ELR (cell line): ENCODE results near the gene XCL1.
"Not testable (repeated sequence)": the region's sequence is repeated elsewhere in the genome, so short reads cannot be mapped to it uniquely, and the experiment has no call there.

ENCODE experiments used
- DNase-seq: peaks from one replicate; pipeline ENCODE4 v3.0.0-alpha.2; 2015; ENCODE audit warnings: low read depth

Gene XCL1

DNA sequence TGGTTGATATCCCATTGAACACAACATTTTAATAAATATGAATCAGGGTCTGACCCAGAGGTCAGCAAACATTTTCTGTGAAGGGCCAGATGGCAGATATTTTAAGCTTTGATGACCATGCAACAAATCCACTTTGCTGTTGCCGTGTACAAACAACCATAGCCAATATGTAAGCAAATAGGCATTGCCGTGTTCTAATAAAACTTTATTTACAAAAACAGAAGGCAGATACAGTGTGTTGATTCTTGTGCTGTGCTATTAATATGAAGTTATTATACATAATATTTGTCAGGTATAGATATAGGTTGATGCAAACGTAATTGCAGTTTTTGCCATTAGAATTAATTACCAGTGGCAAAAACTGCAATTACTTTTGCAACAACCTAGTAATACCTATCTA lies 8.8 kb upstream of the XCL1 start:
- DNase-seq = no peak

GRCh38 chr1:168568346-168568745 lies 8.1 kb upstream of the XCL1 start:
- DNase-seq = no peak

DNA sequence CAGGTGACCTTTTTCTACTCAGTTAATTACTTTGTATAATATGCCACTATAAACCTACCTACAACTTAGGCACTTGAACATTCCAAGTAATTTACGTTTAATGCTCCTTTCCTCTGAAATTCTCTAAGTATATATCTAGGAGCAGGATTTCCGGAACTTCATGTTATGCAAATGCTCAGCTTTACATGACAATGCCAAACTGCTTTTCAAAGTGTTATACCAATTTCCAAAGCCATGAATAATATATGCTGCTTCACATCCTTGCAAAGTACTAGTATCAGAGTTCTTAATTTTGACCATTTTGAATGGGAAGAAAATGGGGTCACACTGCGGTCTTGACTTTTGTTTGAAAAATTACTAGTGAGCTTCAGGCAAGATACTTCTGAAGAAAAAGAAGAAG lies 5.8 kb upstream of the XCL1 start:
- DNase-seq = no peak

DNA sequence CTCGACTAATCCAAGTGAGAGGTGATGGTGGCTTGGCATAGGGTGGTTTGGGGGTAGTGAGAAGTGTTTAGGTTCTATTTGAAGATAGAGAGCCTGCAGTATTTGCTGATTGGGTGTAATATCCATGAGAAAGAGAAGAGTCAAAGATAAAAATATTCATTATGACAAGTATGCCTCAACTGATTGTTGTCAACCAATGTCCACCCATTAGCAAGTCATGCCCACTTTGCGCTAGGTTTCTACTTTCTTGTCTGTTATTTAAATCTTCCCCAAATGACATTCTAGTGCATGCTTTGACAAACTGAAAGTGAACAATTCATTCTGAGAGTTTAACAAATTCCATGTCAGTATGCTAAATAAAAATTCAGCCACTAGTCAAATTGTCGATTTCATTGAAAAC lies 3.8 kb upstream of the XCL1 start:
- no peak for DNase-seq

DNA sequence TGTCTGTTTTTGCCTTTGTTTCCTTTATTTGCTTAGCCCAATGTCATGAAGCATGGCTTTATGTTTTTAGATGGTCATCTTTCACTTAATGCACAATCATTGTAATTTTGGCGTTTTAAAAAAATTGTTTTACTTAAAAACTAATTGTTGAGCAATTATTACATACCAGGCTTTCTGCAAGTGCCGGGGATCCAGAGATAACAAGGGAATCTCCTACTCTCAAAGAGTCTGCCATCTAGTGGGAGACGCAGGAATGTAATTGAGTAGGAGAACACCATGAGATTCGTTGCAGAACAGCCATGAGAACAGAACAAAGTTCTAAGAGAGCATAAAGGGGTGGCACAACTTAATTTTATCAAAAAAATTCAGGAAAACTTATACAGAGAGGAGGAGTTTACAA lies 2.2 kb upstream of the XCL1 start:
- DNase-seq = peak; percentile 53

DNA sequence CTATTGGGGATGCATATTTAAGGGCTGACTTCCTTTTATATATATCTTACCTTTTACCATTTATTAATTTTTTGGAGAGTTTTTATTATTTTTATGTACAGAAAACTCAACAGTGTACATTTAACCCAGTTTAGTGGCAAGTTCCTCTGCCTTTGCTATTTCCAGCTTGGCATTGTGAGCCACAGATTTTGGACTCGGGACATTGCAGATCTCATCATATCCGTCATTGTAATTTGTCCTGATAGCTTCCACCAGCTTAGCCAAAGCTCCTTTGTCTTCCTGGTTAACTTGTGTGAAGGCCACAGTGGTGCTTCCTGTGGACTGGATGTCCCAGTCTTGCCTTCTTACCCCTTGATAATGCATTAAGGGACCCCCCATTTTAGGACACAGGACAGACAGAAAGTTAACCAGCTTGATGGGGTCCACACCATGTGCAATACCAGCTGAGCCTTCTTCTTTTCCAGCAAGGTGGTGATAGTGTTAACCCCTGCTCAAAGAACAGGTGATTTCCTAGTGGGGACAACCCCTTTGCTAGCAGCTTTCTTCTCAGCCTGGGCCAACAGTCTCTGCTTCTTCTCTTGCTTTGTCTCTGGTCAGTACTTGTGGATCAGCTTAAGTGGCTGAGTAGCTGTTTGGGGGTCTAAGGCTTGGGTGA lies 2.3 kb downstream of the XCL1 start:
- not testable (repeated sequence) for DNase-seq

DNA sequence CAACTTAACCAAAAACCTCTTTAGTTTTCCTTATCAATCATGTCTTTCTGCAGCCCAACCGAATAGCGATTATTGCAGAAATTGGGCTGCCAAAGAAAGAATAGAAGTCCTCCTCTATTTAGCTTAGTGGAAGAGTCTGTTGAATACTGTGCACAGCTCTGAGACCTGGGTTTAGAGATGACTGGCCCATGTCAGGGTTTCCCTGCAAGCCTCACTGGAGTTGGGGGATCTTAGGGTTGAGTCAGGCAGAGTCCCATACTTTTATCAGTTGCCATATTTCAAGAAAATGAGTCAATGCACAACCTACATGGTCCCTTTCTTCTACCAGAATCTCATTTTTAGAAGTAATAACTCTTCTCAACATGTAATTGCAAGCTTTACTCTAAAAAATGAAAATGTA lies 3.9 kb downstream of the XCL1 start:
- DNase-seq = not testable (repeated sequence)

- not testable (repeated sequence) for DNase-seq
Observed at GRCh38 chr1:168580991-168581390, 4.6 kb downstream of the XCL1 start.

DNA sequence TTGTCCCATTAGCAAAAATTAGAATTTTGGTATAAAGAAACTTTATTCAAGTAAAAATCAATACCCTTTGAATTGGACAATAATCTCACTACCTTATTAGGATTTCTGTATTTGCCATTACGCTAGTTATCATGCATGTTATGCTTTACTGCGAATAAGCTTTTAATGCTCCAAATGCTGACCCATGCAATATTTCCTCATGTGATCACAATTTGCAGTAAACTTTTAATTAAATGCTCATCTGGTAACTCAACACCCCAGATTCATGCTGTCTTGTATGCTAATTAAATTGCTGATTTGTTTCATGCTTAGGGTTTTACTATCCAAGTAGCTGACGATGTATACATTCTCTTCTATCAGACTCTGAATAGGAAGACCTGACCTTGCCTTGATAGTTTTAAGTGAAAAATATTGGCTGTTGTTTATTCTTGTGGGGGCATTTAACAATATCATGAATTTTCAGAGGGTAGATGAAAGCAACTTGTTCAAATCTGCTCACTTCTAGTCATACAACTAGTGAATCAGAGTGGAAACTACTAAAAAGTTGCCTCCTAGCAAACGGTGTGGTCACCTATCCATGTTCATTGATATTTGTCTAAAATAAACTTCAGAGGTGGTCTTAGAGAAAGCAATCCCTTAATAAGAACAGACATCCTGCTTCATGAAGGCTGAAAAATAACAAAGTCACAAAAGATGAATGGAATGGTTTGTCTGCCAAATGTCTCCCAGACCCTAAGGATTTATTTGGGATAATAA lies 5.6 kb downstream of the XCL1 start:
- no peak for DNase-seq

DNA sequence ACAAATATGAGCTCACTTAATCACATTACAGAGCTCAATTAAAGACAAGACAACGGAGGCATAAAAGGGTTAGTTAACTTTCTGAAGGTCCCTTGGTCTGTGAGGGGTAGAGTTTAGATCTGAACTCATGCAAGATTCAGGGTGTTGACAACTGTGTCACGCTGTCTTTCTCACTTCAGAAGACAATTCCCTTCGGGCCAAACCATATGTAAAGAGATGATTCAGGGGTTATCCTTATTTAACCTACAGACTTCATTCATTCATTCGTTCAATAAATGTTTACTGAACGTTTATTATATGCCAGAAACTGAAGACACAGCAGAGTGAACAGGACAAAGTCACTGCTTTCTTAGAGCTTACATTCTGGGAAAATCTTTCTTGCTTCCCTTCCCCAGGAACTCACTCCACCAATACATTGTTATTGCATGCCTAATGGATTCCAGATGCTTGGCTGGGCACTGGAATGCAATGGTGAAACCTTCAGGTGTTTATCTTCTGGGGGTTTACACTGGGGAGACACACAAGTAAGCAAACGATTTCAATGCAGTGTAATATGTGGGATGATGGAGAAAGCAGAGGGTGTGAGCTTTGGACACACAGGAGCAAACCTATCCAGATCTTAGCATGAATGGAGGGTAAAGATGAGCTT lies 6.4 kb downstream of the XCL1 start:
- DNase-seq = no peak

DNA sequence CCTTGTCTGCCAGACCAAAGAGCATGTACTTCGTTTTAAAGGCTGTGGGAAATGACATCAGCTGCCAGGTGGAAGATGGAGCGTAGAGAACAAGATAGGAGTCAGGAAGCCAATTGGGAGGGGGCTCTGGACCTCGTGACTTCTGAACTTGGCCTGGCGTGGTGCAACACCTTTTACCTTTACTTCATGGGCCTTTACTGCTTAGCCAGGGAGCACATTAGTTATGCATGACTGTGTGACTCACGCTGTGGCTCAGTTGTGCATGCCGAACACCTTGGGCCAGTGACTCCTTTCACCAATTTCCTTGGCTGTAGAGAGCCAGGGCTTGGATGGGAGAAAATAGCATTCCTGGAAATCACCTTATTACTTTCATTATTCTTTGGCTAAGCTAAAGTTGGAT lies 7.2 kb downstream of the XCL1 start:
- no peak for DNase-seq

- DNase-seq = peak; percentile 30
Observed at GRCh38 chr1:168585191-168585590, 8.8 kb downstream of the XCL1 start.

DNA sequence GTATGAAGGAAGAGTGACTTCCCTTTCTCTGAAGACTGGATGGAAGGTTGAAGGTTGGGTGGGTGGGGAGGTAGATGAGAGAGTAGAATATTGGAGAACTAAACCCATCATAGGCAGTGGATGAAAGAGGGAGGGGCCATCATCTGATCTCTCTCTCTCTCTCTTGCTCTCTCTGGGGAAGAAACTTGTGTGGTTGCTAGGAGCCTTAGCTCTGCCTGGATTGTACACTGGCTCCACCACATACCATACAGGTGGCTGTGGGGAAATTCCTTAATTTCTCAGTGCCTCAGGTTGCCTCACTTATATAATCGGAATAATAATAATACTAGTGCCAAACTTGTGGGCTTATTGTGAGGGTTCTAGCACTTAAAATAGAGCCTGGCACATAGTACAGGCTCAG lies 9.5 kb downstream of the XCL1 start:
- no peak for DNase-seq

- no peak for DNase-seq
Observed at GRCh38 chr1:168589167-168589566, 12.8 kb downstream of the XCL1 start.

GRCh38 chr1:168591066-168591465 lies 14.7 kb downstream of the XCL1 start:
- no peak for DNase-seq

DNA sequence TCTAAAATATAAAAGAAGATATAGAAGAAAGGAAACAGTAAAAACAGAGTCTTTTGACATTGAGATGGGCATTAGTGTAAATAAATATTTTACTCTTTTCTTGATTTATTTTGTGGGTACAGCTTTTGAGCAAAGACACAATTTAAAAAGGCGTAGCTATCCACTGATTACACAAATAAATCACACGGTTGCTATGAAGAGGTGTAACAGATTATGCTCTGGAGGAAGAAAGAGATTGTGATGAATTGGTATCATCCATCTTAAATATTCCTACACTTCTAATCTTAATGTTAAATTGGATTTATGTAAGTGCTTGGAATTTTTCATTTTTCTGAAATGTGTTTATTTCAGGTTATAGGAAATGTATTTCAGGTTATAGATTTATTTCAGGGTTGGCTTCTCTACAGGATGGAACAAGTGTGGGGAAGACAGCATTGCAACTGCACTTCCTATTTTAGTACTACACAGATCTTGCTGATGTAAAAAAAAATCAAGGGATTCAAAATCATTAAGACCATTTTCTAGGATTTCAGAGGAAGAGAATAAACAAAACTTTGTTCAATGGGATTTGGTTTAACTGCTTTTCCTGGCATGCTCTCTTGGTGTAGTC lies 15.3 kb downstream of the XCL1 start:
- no peak for DNase-seq

DNA sequence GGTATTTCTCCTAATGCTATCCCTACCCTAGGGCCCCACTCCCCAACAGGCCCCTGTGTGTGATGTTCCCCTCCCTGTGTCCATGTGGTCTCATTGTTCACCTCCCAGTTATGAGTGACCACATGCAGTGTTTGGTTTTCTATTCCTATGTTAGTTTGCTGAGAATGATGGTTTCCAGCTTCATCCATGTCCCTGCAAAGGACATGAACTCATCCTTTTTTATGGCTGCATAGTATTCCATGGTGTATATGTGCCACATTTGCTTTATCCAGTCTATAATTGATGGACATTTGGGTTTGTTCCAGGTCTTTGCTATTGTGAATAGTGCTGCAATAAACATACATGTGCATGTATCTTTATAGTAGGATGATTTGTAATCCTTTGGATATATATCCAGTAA lies 19.0 kb downstream of the XCL1 start:
- not testable (repeated sequence) for DNase-seq

GRCh38 chr1:168598125-168598524 lies 21.7 kb downstream of the XCL1 start:
- no peak for DNase-seq

DNA sequence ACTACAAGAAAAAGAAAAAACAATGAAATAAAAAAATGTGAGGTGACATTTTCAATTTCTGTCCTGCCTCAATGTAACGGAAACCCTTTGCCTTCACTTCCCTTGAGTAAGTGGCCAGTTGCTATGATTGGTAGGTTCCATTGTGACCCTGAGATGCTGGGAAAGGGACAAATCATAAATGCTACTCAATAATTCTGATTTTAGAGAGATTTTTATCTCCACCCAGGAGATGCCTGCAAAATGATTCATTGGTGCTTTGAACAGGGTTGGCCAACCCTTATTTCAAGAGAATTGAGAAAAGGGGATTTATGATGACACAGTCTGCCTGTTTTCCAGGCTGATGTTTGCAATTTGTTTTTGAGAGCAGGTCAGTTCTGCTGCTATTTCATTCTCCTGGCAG lies 22.5 kb downstream of the XCL1 start:
- DNase-seq = no peak

GRCh38 chr1:168599641-168600040 lies 23.2 kb downstream of the XCL1 start:
- no peak for DNase-seq

DNA sequence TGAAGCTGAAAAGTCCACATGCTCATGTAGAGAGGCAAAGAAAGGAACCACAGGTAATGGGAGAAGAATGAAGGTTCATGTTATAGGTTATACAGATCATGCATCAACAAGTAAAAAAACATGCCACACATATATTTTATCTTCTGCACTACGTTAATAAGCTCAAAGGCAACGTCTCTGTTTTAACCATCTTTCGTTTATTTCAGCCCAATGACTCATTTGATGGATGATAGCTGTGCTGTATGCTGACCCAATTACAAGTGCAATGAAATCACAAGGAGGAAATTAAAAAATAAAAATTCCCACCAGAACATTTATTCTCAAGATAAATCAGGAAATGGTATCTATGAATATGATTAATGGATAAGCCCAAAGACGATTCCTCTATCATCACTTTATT lies 24.6 kb downstream of the XCL1 start:
- DNase-seq = no peak

- peak; percentile 68 for DNase-seq
Observed at GRCh38 chr1:168603501-168604110, 27.2 kb downstream of the XCL1 start.

DNA sequence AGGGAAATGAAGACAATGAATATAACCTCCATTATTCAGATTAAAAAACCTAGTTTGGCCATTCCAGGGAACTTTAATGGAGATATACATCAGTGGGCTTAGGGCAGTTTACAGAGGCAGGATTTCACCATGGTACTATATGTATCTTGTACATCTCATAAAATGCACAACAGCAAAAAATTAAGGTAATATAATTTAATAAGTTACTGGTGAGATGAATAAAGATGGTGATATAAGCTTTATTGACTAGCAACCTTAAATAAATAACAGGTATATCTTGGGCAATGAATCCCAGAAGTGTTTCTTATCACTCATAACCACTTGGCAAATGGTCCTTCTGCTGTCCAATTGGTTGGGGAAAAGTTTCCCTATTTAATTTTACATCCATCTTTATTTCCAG lies 29.0 kb downstream of the XCL1 start:
- DNase-seq = no peak
